Neural cell (in vitro differentiated cells): ENCODE results near the gene RALA. TPM values are rescaled to one million over a fixed set of nuclear protein-coding genes. Genes with fewer than 3 reads are reported as not detected.
A peak's percentile ranks its signal among the peaks of the same experiment; 100 is the strongest.

ENCODE experiments used
- H2AFZ ChIP-seq: fragments of 200-600, 300-800 bp; sonication (generic), shearing (Covaris generic); 2 replicates; pipeline ENCODE4 v1.6.0; 2014; ENCODE audit warnings: low read depth, mild to moderate bottlenecking, antibody characterized with exemption, low read length, moderate library complexity
- H3F3A ChIP-seq: fragments of 200-600 bp; shearing (Covaris generic); 2 replicates; pipeline ENCODE4 v1.6.1; 2016; ENCODE audit warnings: mild to moderate bottlenecking, moderate library complexity, mixed read lengths, antibody characterized with exemption, low read length; ENCODE audit not compliant: insufficient read depth, poor library complexity, severe bottlenecking
- H3K27ac ChIP-seq: fragments of 200-600, 300-800 bp; sonication (generic), shearing (Covaris generic); 2 replicates; pipeline ENCODE4 v1.5.1; 2014; ENCODE audit warnings: mild to moderate bottlenecking, low read length, moderate library complexity
- H3K27me3 ChIP-seq: fragments of 300-800, 200-600 bp; sonication (generic), shearing (Covaris generic); 2 replicates; pipeline ENCODE4 v1.6.0; 2014; ENCODE audit warnings: mild to moderate bottlenecking, low read depth, low read length, moderate library complexity; ENCODE audit not compliant: insufficient read depth
- H3K36me3 ChIP-seq: fragments of 300-800, 200-600 bp; sonication (generic), shearing (Covaris generic); 2 replicates; pipeline ENCODE4 v1.5.1; 2014; ENCODE audit warnings: mild to moderate bottlenecking, antibody characterized with exemption, low read length, moderate library complexity; ENCODE audit not compliant: insufficient read depth
- H3K4me2 ChIP-seq: fragments of 300-800, 200-600 bp; sonication (generic), shearing (Covaris generic); 2 replicates; pipeline ENCODE4 v1.6.0; 2014; ENCODE audit warnings: mild to moderate bottlenecking, low read length
- H3K4me3 ChIP-seq: fragments of 300-800, 200-600 bp; sonication (generic), shearing (Covaris generic); 2 replicates; pipeline ENCODE4 v1.5.1; 2014; ENCODE audit warnings: mild to moderate bottlenecking, low read length, moderate library complexity
- H3K79me2 ChIP-seq: fragments of 200-600 bp; shearing (Covaris generic); replicated peaks from 2 replicates; pipeline ENCODE4 v1.6.0; 2014; ENCODE audit warnings: mild to moderate bottlenecking, low read length, moderate library complexity; ENCODE audit not compliant: insufficient read depth
- H3K9ac ChIP-seq: fragments of 300-800, 200-600 bp; sonication (generic), shearing (Covaris generic); 2 replicates; pipeline ENCODE4 v1.6.1; 2016; ENCODE audit warnings: mild to moderate bottlenecking, low read length, mixed read lengths
- H3K9me2 ChIP-seq: fragments of 200-600 bp; shearing (Covaris generic); 2 replicates; pipeline ENCODE4 v1.6.1; 2016; ENCODE audit warnings: mild to moderate bottlenecking, low read length, mixed read lengths; ENCODE audit not compliant: insufficient read depth
- H3K9me3 ChIP-seq: fragments of 200-600, 300-800 bp; sonication (generic), shearing (Covaris generic); 2 replicates; pipeline ENCODE4 v1.6.1; 2016; ENCODE audit warnings: mild to moderate bottlenecking, mixed run types, low read length, moderate library complexity, mixed read lengths
- H4K20me1 ChIP-seq: fragments of 200-600 bp; shearing (Covaris generic); 2 replicates; pipeline ENCODE4 v1.6.1; 2016; ENCODE audit warnings: mild to moderate bottlenecking, mixed run types; ENCODE audit not compliant: insufficient read depth
- EP300 ChIP-seq: fragments of 450-650 bp; conservative IDR thresholded peaks from 2 replicates; pipeline ENCODE4 v1.6.1; 2014; ENCODE audit warnings: antibody characterized with exemption, mild to moderate bottlenecking, moderate library complexity; ENCODE audit not compliant: poor library complexity, severe bottlenecking
- EZH2 ChIP-seq: fragments of 200-600, 300-800 bp; shearing (Covaris generic), sonication (generic); IDR thresholded peaks from 2 replicates; pipeline ENCODE4 v1.6.1; 2014; ENCODE audit warnings: antibody characterized with exemption, low read length, borderline replicate concordance, mild to moderate bottlenecking; ENCODE audit not compliant: insufficient read depth, poor library complexity, severe bottlenecking
- MXI1 ChIP-seq: fragments of 450-650 bp; conservative IDR thresholded peaks from 2 replicates; pipeline ENCODE4 v1.6.1; 2014; ENCODE audit warnings: antibody characterized with exemption, mild to moderate bottlenecking; ENCODE audit not compliant: poor library complexity, severe bottlenecking
- POLR2AphosphoS5 ChIP-seq: IDR thresholded peaks from 2 replicates; pipeline ENCODE4 v1.6.1; 2012
- RAD21 ChIP-seq: fragments of 450-650 bp; conservative IDR thresholded peaks from 2 replicates; pipeline ENCODE4 v1.6.1; 2014; ENCODE audit warnings: antibody characterized with exemption, mild to moderate bottlenecking, moderate library complexity
- SMC3 ChIP-seq: fragments of 450-650 bp; conservative IDR thresholded peaks from 2 replicates; pipeline ENCODE4 v1.6.1; 2014; ENCODE audit warnings: antibody characterized with exemption, mild to moderate bottlenecking, moderate library complexity; ENCODE audit not compliant: poor library complexity
- TAF1 ChIP-seq: IDR thresholded peaks from 2 replicates; pipeline ENCODE4 v1.6.1; 2012; ENCODE audit warnings: low read depth
- polyA plus RNA-seq: library from polyadenylated mRNA; depleted of rRNA; stranded (reverse); fragments of >200 nt; gene quantifications from 2 replicates; pipeline ENCODE4 v1.2.3, GENCODE V29; 2014
- TF ChIP-seq, protein P1 (sequence below): IDR thresholded peaks from 2 replicates; pipeline ENCODE4 v1.6.1; 2012; ENCODE audit warnings: borderline replicate concordance
- TF ChIP-seq, protein P2 (sequence below): fragments of 450-650 bp; IDR thresholded peaks from 2 replicates; pipeline ENCODE4 v1.5.1; 2014; ENCODE audit warnings: antibody characterized with exemption, mild to moderate bottlenecking, moderate library complexity; ENCODE audit not compliant: poor library complexity, severe bottlenecking

Gene RALA
- polyA plus RNA-seq, 1 donor from 2014 or later = 36.2 TPM

- no peaks in the 10 kb centered on the region for H3K36me3 ChIP-seq
- TF ChIP-seq, protein P1, sequence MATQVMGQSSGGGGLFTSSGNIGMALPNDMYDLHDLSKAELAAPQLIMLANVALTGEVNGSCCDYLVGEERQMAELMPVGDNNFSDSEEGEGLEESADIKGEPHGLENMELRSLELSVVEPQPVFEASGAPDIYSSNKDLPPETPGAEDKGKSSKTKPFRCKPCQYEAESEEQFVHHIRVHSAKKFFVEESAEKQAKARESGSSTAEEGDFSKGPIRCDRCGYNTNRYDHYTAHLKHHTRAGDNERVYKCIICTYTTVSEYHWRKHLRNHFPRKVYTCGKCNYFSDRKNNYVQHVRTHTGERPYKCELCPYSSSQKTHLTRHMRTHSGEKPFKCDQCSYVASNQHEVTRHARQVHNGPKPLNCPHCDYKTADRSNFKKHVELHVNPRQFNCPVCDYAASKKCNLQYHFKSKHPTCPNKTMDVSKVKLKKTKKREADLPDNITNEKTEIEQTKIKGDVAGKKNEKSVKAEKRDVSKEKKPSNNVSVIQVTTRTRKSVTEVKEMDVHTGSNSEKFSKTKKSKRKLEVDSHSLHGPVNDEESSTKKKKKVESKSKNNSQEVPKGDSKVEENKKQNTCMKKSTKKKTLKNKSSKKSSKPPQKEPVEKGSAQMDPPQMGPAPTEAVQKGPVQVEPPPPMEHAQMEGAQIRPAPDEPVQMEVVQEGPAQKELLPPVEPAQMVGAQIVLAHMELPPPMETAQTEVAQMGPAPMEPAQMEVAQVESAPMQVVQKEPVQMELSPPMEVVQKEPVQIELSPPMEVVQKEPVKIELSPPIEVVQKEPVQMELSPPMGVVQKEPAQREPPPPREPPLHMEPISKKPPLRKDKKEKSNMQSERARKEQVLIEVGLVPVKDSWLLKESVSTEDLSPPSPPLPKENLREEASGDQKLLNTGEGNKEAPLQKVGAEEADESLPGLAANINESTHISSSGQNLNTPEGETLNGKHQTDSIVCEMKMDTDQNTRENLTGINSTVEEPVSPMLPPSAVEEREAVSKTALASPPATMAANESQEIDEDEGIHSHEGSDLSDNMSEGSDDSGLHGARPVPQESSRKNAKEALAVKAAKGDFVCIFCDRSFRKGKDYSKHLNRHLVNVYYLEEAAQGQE = no peak
- TF ChIP-seq, protein P2, sequence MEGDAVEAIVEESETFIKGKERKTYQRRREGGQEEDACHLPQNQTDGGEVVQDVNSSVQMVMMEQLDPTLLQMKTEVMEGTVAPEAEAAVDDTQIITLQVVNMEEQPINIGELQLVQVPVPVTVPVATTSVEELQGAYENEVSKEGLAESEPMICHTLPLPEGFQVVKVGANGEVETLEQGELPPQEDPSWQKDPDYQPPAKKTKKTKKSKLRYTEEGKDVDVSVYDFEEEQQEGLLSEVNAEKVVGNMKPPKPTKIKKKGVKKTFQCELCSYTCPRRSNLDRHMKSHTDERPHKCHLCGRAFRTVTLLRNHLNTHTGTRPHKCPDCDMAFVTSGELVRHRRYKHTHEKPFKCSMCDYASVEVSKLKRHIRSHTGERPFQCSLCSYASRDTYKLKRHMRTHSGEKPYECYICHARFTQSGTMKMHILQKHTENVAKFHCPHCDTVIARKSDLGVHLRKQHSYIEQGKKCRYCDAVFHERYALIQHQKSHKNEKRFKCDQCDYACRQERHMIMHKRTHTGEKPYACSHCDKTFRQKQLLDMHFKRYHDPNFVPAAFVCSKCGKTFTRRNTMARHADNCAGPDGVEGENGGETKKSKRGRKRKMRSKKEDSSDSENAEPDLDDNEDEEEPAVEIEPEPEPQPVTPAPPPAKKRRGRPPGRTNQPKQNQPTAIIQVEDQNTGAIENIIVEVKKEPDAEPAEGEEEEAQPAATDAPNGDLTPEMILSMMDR = no peak
- TF ChIP-seq EP300 (peak; percentile 7), SMC3 (peak; percentile 52), MXI1 (peak; percentile 77), POLR2AphosphoS5 (no peak), TAF1 (no peak), RAD21 (peak; percentile 34), EZH2 (no peak)
- H3K9me2 ChIP-seq = no peaks in the 10 kb centered on the region
- H4K20me1 ChIP-seq = no peaks in the 10 kb centered on the region
- peak overlapping the region; percentile 98 for H3K9ac ChIP-seq
- no peaks in the 10 kb centered on the region for H3K9me3 ChIP-seq
- H3K27ac ChIP-seq = peak overlapping the region; percentile 95
- H3K4me3 ChIP-seq = peak overlapping the region; percentile 74
- peak overlapping the region; percentile 94 for H3K4me2 ChIP-seq
- no peaks in the 10 kb centered on the region for H3K27me3 ChIP-seq
- peaks cover 58% of the 10 kb centered on the region for H3K79me2 ChIP-seq
- H3F3A ChIP-seq = no peaks in the 10 kb centered on the region
- H2AFZ ChIP-seq = peak overlapping the region; percentile 48
Measured at GRCh38 chr7:39623732-39624441, 515 bp downstream of the RALA start.

DNA sequence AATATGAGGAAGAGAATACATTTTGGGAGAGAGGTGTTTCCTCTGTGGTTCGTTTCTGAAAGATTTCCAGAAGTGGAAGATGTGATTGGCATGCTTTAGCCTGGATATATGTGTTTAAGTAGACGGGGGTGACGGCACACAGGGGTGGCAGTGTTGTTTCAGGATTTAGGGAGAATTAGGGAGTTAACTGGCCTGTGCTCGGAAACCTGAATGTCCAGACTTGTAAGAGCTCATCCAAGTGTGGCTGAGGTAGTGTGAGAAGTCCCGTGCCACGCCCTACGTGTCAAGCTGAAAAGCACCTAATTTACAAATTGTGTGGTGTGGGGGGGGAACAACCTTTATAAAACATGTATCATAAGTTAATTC is 1.1 kb downstream of the RALA start:
- no peaks in the 10 kb centered on the region for H3F3A ChIP-seq
- H2AFZ ChIP-seq = peak overlapping the region; percentile 48

More for the DNA sequence above, 1.1 kb downstream of the RALA start:
- peaks cover 62% of the 10 kb centered on the region for H3K79me2 ChIP-seq
- H4K20me1 ChIP-seq = no peaks in the 10 kb centered on the region
- TF ChIP-seq POLR2AphosphoS5 (no peak), EP300 (no peak), RAD21 (no peak), EZH2 (no peak)
- peak overlapping the region; percentile 94 for H3K4me2 ChIP-seq
- no peak overlapping the region for H3K27ac ChIP-seq
- no peaks in the 10 kb centered on the region for H3K36me3 ChIP-seq
- no peaks in the 10 kb centered on the region for H3K9me3 ChIP-seq
- no peaks in the 10 kb centered on the region for H3K27me3 ChIP-seq
- peak overlapping the region; percentile 74 for H3K4me3 ChIP-seq
- H3K9ac ChIP-seq = peak overlapping the region; percentile 98
- H3K9me2 ChIP-seq = no peaks in the 10 kb centered on the region
